Measurements from ENCODE around the gene NAT8L.

GRCh38 chr4:2059046-2059725 lies at the start of gene NAT8L:
- TF ChIP-seq CTCF (IDR thresholded peaks at IDR 0.05) (no peak), POLR2AphosphoS5 (IDR thresholded peaks at IDR 0.05) (no peak), POLR2A (IDR thresholded peaks at IDR 0.05) (no peak)
